ENCODE measurements around the gene PICALM. TPM values are rescaled to one million over a fixed set of nuclear protein-coding genes. Genes with fewer than 3 reads are reported as not detected.
"Not testable (repeated sequence)": the region's sequence is repeated elsewhere in the genome, so short reads cannot be mapped to it uniquely, and the experiment has no call there.

Gene PICALM
- total RNA-seq, 4 donors from 2014 or later, result 287 to 339 (median 313) TPM

GRCh38 chr11:85939099-85940015 is 129.5 kb downstream of the PICALM start:
- 84% methylated on average over 4 of the region's 4 CpGs for WGBS, 2 donors
- H3K36me3 ChIP-seq, result no peaks in the 10 kb centered on the region
- no peaks in the 10 kb centered on the region for H3K27me3 ChIP-seq
- H3K27ac ChIP-seq, result no peak overlapping the region
- no peaks in the 10 kb centered on the region for H3K9me3 ChIP-seq
- H3K4me3 ChIP-seq, result no peak overlapping the region
- TF ChIP-seq POLR2A (IDR thresholded peaks at IDR 0.05) (no peak), EP300 (IDR thresholded peaks at IDR 0.05) (no peak), CTCF (IDR thresholded peaks at IDR 0.05) (no peak)
- no peak for DNase-seq (ENCODE audit: low spot score in 2 of 2)
- H3K4me1 ChIP-seq, result peaks cover 0 to 2% (median 0%) of the 10 kb centered on the region in 4 donors

GRCh38 chr11:85937835-85938234 is 131.0 kb downstream of the PICALM start:
- TF ChIP-seq POLR2A (IDR thresholded peaks at IDR 0.05), result no peak
- TF ChIP-seq CTCF (IDR thresholded peaks at IDR 0.05), result no peak
- no peaks in the 10 kb centered on the region for H3K9me3 ChIP-seq
- no peak overlapping the region for H3K27ac ChIP-seq
- H3K36me3 ChIP-seq, result no peaks in the 10 kb centered on the region
- WGBS, 2 donors, result 92 to 100% methylated on average over 1 of the region's 1 CpG
- no peak overlapping the region for H3K4me3 ChIP-seq
- no peak for DNase-seq (ENCODE audit: low spot score in 2 of 2)
- H3K27me3 ChIP-seq, result no peaks in the 10 kb centered on the region
- peaks cover 0 to 2% (median 0%) of the 10 kb centered on the region in 4 donors for H3K4me1 ChIP-seq

- no peak for DNase-seq (ENCODE audit: low spot score in 2 of 2)
- no peak for TF ChIP-seq EP300 (IDR thresholded peaks at IDR 0.05)
- TF ChIP-seq CTCF (IDR thresholded peaks at IDR 0.05), result no peak
- TF ChIP-seq POLR2A (IDR thresholded peaks at IDR 0.05), result no peak
- H3K4me3 ChIP-seq, result no peak overlapping the region
- H3K9me3 ChIP-seq, result no peaks in the 10 kb centered on the region
- 86 to 93% methylated on average over 9 to 10 of the region's 10 CpGs for WGBS, 2 donors
- no peaks in the 10 kb centered on the region for H3K4me1 ChIP-seq
- H3K27me3 ChIP-seq, result no peaks in the 10 kb centered on the region
- no peaks in the 10 kb centered on the region for H3K36me3 ChIP-seq
- H3K27ac ChIP-seq, result no peak overlapping the region
Measured at GRCh38 chr11:85935751-85936150, 133.1 kb downstream of the PICALM start.

- Histone ChIP-seq H3K4me1 (no peaks in the 10 kb centered on the region), H3K27ac (no peak overlapping the region), H3K9me3 (no peaks in the 10 kb centered on the region), H3K4me3 (peak overlapping the region in 2 of 4 donors; percentile 5 to 32), H3K27me3 (no peaks in the 10 kb centered on the region), H3K36me3 (no peaks in the 10 kb centered on the region)
- no peak for TF ChIP-seq POLR2A (IDR thresholded peaks at IDR 0.05)
- no peak for TF ChIP-seq EP300 (IDR thresholded peaks at IDR 0.05)
- TF ChIP-seq CTCF (IDR thresholded peaks at IDR 0.05), result no peak
- WGBS, 2 donors, result 46 to 51% methylated on average over 43 to 44 of the region's 47 CpGs
- no peak for DNase-seq (ENCODE audit: low spot score in 2 of 2)
Measured at GRCh38 chr11:85934596-85935169, 134.2 kb downstream of the PICALM start.

- no peak overlapping the region for H3K27ac ChIP-seq
- no peak for DNase-seq (ENCODE audit: low spot score in 2 of 2)
- H3K4me3 ChIP-seq, result no peak overlapping the region
- H3K27me3 ChIP-seq, result no peaks in the 10 kb centered on the region
- H3K36me3 ChIP-seq, result no peaks in the 10 kb centered on the region
- 83 to 87% methylated on average over 11 of the region's 11 CpGs for WGBS, 2 donors
- no peak for TF ChIP-seq CTCF (IDR thresholded peaks at IDR 0.05)
- no peak for TF ChIP-seq EP300 (IDR thresholded peaks at IDR 0.05)
- no peak for TF ChIP-seq POLR2A (IDR thresholded peaks at IDR 0.05)
- H3K9me3 ChIP-seq, result peaks cover 0 to 2% (median 0%) of the 10 kb centered on the region in 4 donors
- no peaks in the 10 kb centered on the region for H3K4me1 ChIP-seq
Measured at GRCh38 chr11:85930879-85931366, 138.0 kb downstream of the PICALM start.

- not testable (repeated sequence) for H3K9me3 ChIP-seq; H3K27me3 ChIP-seq; H3K4me3 ChIP-seq; DNase-seq (ENCODE audit: low spot score in 2 of 2); H3K36me3 ChIP-seq; H3K4me1 ChIP-seq; H3K27ac ChIP-seq
- 83 to 90% methylated on average over 2 of the region's 2 CpGs for WGBS, 2 donors
Measured at GRCh38 chr11:85926653-85927214, 142.2 kb downstream of the PICALM start.

Measured in tibial nerve (tissue), 4 donors.